ENCODE results near the gene NUP205.

NUP205 gene

DNA sequence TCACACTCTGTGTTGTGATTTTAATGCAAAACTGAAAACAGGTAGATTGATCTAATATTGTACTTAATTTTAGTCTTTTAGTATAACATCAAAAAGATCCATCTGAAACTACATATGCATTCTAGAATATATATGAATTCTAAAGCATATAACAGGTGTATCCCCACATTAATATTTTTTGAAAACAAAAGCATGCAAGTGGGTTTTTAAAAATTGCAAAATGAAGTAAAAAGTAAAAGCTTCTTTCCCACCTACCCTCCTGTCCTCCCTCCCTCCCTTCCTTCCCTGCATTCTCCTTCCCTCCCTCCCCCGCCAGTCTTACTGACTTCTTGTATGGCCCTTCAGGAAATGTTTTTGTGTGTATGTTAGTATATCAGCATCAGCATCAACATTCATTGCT, 90.0 kb downstream of the NUP205 start:
- TF ChIP-seq, protein P1, sequence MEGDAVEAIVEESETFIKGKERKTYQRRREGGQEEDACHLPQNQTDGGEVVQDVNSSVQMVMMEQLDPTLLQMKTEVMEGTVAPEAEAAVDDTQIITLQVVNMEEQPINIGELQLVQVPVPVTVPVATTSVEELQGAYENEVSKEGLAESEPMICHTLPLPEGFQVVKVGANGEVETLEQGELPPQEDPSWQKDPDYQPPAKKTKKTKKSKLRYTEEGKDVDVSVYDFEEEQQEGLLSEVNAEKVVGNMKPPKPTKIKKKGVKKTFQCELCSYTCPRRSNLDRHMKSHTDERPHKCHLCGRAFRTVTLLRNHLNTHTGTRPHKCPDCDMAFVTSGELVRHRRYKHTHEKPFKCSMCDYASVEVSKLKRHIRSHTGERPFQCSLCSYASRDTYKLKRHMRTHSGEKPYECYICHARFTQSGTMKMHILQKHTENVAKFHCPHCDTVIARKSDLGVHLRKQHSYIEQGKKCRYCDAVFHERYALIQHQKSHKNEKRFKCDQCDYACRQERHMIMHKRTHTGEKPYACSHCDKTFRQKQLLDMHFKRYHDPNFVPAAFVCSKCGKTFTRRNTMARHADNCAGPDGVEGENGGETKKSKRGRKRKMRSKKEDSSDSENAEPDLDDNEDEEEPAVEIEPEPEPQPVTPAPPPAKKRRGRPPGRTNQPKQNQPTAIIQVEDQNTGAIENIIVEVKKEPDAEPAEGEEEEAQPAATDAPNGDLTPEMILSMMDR (conservative IDR thresholded peaks at IDR 0.05; ENCODE audit: low read depth, low read length): no peak
- Histone ChIP-seq H3K79me2 (ENCODE audit: insufficient read depth, low read depth) (no peaks in the 10 kb centered on the region), H3K36me3 (ENCODE audit: insufficient read depth) (peaks cover 5% of the 10 kb centered on the region; the same call in 1 of the 2 replicates), H3K4me3 (IDR thresholded peaks at IDR 0.05; ENCODE audit: insufficient read depth, low read depth, low read length) (no peak overlapping the region), H4K20me1 (ENCODE audit: insufficient read depth) (no peaks in the 10 kb centered on the region), H3K27me3 (ENCODE audit: insufficient read depth, low read depth) (no peaks in the 10 kb centered on the region), H3K4me1 (ENCODE audit: low read depth, poor library complexity, severe bottlenecking) (no peaks in the 10 kb centered on the region), H2AFZ (ENCODE audit: low read depth) (no peak overlapping the region), H3K9ac (no peak overlapping the region), H3K4me2 (no peak overlapping the region), H3K27ac (no peak overlapping the region)

DNA sequence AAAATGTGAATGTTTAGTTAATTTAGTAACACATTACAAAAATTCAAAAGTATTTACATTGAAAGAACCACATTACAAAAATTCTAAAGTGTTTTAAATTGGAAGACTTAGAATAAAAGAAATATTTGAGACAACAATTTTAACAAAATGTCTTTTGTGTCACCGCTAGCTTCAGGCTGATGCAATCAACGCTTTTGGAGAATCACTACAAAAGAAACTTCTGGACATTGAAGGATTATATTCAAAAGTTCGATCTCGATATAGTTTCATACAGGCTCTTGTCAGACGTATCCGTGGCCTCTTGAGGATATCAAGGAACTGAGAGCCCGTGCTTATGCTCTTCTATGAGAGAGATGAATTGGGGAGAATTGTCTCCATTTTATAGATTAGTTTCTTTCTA, 90.5 kb downstream of the NUP205 start:
- peaks cover 5% of the 10 kb centered on the region; the same call in 1 of the 2 replicates for H3K36me3 ChIP-seq (ENCODE audit: insufficient read depth)
- no peak overlapping the region for H3K9ac ChIP-seq

DNA sequence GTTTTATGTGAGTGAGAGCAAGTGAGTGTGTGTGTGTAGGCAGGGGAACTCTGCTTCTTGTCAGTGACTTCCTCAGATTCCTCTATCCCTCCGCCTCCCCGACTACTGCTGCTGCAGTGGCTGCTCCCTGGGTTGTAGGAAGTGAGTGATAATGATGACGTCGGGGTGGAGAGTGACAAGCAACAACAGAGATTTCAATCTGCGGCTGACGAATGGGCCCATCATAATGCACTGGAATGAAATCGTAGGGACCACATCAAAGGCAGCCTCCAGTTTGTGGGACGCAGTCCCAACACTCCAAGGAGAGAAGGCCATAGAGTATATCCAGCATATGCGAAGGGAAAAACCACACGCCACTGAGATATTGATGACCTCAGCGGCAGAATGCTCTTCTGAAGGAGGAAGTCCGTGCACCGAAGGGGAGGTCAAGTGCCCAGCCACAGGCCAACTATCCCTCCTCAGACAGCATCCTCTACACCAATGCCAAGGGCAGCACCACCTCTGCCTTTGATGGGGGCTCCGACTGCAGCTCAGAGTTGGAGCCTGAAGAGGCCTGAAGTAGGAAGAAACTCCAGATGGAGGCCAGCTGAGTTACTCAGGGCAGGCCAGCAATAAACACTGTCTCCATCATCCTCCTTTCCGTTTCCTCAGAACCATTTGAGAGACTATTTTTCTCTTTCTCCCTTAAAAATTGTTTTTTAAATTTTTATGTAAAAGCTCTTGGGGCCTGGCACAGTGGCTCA, 93.3 kb downstream of the NUP205 start:
- H3K36me3 ChIP-seq (ENCODE audit: insufficient read depth): no peaks in the 10 kb centered on the region; the same call in 1 of the 2 replicates
- H3K4me1 ChIP-seq (ENCODE audit: low read depth, poor library complexity, severe bottlenecking): no peaks in the 10 kb centered on the region
- TF ChIP-seq, protein P1 (conservative IDR thresholded peaks at IDR 0.05; ENCODE audit: low read depth, low read length): no peak
- no peak overlapping the region for H3K9ac ChIP-seq
- no peaks in the 10 kb centered on the region for H3K79me2 ChIP-seq (ENCODE audit: insufficient read depth, low read depth)
- H3K27ac ChIP-seq: no peak overlapping the region
- no peak overlapping the region for H2AFZ ChIP-seq (ENCODE audit: low read depth)
- H3K27me3 ChIP-seq (ENCODE audit: insufficient read depth, low read depth): no peaks in the 10 kb centered on the region
- no peak overlapping the region for H3K4me2 ChIP-seq
- no peaks in the 10 kb centered on the region for H4K20me1 ChIP-seq (ENCODE audit: insufficient read depth)
- no peak overlapping the region for H3K4me3 ChIP-seq (IDR thresholded peaks at IDR 0.05; ENCODE audit: insufficient read depth, low read depth, low read length)

More for the DNA sequence above, 90.5 kb downstream of the NUP205 start:
- no peak overlapping the region for H3K4me2 ChIP-seq
- H3K4me1 ChIP-seq (ENCODE audit: low read depth, poor library complexity, severe bottlenecking): no peaks in the 10 kb centered on the region
- H3K27ac ChIP-seq: no peak overlapping the region
- H2AFZ ChIP-seq (ENCODE audit: low read depth): no peak overlapping the region
- TF ChIP-seq, protein P1 (conservative IDR thresholded peaks at IDR 0.05; ENCODE audit: low read depth, low read length): no peak
- H4K20me1 ChIP-seq (ENCODE audit: insufficient read depth): no peaks in the 10 kb centered on the region
- H3K4me3 ChIP-seq (IDR thresholded peaks at IDR 0.05; ENCODE audit: insufficient read depth, low read depth, low read length): no peak overlapping the region
- no peaks in the 10 kb centered on the region for H3K79me2 ChIP-seq (ENCODE audit: insufficient read depth, low read depth)
- no peaks in the 10 kb centered on the region for H3K27me3 ChIP-seq (ENCODE audit: insufficient read depth, low read depth)

DNA sequence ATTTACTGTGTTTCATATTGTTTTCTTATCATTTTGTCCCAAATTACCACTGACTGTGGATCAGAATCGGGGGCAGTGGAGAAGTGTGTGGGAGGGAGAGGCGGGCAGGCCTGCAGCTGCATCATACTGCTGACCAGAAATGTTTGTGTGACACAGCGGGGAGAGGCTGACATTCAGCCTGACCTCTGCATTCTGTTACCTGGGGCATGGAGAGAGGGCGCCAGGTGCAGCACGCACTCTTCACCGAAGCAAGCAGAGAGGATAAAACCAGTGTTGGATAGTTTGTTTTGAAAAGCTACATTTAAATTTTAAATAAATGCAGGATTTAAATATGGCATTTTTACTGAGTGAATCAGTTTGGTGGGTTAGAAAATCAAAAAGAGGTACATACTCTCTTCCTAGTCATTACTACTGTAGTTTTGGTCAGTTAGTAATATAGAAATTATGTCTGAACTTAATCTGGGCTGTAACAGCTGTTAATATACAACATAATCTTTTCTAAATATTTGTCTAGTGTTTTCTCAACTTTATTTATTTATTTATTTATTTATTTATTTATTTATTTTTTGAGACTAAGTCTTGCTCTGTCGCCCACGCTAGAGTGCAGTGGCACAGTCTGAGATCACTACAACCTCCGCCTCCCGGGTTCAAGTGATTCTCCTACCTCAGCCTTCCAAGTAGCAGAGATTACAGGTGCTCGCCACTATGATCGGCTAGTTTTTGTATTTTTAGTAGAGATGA, 95.8 kb downstream of the NUP205 start:
- Histone ChIP-seq H3K4me3 (IDR thresholded peaks at IDR 0.05; ENCODE audit: insufficient read depth, low read depth, low read length) (no peak overlapping the region), H3K4me1 (ENCODE audit: low read depth, poor library complexity, severe bottlenecking) (no peaks in the 10 kb centered on the region), H3K9ac (no peak overlapping the region), H3K27ac (no peak overlapping the region), H2AFZ (ENCODE audit: low read depth) (no peak overlapping the region), H3K27me3 (ENCODE audit: insufficient read depth, low read depth) (no peaks in the 10 kb centered on the region), H3K4me2 (no peak overlapping the region), H4K20me1 (ENCODE audit: insufficient read depth) (no peaks in the 10 kb centered on the region), H3K79me2 (ENCODE audit: insufficient read depth, low read depth) (no peaks in the 10 kb centered on the region), H3K36me3 (ENCODE audit: insufficient read depth) (no peaks in the 10 kb centered on the region; the same call in 1 of the 2 replicates)
- TF ChIP-seq, protein P1 (conservative IDR thresholded peaks at IDR 0.05; ENCODE audit: low read depth, low read length): no peak

Measured in KMS-11 (cell line).